GM21786 (cell line): ENCODE data around the gene TNFRSF18.
A peak's percentile ranks its signal among the peaks of the same experiment; 100 is the strongest.

Experiments used
- ATAC-seq: cut with Tn5 transposase; IDR thresholded peaks from one replicate; pipeline ENCODE4 v1.9.1; 2021; ENCODE audit not compliant: unreplicated experiment

Gene TNFRSF18

DNA sequence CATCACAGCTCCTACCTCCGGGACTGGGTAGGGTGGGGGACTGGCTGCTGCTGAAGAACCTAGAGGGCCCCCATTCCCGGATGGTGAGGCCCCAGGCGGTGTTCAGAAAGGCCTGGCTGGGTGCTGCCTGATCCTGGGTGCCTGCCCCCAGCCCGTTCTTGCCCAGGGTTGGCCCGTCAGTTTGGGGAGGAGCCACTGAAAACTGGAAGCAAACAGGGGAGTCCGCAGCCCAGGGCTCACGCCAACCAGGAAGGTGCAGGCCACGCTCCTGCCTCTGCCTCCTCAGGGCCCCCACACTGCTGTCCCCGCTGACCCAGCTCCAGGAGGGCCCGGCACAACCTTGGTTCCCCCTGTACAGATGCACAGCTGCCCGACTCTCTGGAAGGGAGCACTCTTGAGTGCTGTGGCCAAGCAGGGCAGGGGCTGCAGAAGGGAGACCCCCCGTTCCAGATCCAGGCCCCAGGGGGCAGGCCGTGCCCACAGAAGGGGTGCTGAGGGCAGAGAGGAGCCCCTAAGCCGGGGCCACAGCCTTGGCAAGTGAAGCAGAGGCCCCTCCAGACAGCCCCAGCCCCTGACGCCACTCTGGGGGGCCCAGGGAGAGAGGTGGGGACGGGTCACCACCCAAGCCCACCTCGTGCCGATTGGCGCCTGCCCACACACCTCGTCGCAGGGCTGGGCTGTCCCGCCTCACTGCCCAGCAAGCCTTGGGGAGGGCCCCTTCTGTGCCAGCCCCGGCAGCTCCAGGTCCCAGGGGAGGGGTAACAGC, 34.6 kb upstream of the TNFRSF18 start:
- no peak for ATAC-seq

DNA sequence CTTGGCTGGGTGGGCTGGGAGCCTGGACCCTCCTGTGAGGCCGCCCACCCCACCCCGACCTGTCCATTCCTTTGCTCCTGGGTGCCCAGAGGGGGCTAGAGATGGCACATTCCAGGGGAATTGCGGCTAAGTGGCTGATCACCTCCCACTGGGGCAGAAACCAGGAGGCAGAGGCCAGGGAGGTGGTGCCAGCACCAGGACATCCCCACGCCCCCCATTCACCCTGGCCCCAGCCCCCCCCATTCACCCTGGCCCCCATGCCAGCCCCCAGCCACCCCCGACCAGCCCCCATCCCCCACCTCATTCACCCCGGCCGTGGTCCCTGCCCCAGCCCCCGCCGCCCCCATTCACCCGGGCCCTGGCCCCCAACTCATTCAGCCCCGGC, 33.9 kb upstream of the TNFRSF18 start:
- no peak for ATAC-seq

DNA sequence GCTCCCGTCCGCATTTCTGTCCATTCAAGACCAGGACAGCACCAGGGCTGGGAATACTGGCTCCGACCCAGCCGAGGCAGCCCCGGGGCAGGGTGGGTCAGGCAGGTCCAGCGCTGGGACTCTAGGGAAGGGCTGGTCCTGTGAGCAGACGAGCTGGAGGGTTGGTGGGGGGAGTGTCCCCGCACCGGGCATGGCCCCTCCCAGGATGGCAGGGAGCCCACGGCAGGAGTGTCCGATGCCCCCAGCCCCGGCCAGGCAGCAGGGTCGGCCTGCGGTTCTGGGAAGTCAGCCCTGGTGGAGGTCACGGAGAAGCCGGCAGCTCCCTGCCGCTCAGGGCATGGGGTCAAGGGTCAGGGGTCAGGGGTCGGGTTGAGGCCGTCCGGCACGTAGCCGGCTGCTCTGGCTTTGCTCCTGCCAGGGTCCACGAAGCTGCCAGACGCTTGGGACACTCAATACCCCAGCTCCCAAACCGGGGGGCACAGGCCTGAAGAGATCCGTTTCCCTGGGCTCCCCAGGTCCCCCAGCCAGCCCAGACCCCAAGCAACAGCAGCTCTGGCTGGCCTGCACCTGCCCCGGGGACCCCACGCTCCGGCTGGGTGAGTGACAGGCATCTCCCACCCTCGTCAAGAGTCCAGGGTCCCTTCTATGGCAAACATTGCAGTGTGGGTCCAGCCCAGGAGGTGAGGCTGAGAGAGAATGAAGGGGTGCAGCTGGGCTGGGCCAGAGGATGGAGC, 33.4 kb upstream of the TNFRSF18 start:
- no peak for ATAC-seq

DNA sequence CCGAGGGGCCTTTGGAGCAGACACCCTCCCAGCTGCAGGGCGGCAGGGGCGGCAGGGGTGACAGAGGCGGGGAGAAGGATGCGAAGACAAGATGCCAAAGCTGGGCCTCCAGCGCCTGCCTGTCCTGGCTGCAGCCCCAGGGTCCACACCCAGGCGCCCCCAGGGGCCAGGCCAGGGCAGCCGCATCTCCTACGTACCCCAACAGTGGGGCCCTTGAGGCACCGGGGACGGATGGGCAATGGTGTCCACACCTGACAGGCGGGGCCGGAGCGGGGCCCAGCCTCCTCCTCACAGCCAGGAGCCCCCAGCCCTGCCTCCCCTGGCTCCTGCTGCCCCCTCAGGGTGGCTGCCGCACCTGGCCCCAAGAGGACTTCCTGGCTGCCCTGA, 32.8 kb upstream of the TNFRSF18 start:
- no peak for ATAC-seq

DNA sequence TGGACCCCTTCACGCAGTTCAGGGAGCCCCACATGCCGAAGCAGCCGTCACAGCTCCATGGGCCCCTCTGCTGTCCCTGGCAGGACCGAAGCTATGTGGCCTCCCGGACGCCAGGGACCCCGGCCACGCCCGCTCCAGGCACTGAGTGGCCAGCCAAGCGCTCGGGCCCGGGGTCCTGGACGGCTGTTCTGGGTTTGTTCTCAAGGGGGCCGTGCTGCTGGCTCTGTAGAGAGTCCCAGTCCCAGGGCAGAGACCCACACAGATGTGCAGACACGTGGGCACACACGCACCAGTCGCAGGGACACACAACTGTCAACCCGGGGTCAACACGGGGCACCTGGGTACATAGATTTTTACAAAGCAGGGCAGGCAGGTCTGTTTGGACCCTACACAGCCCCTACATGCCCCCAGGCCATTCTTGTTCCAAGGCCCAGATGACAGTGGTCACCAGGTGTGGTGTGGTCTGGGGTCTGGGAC, 32.3 kb upstream of the TNFRSF18 start:
- ATAC-seq: no peak

DNA sequence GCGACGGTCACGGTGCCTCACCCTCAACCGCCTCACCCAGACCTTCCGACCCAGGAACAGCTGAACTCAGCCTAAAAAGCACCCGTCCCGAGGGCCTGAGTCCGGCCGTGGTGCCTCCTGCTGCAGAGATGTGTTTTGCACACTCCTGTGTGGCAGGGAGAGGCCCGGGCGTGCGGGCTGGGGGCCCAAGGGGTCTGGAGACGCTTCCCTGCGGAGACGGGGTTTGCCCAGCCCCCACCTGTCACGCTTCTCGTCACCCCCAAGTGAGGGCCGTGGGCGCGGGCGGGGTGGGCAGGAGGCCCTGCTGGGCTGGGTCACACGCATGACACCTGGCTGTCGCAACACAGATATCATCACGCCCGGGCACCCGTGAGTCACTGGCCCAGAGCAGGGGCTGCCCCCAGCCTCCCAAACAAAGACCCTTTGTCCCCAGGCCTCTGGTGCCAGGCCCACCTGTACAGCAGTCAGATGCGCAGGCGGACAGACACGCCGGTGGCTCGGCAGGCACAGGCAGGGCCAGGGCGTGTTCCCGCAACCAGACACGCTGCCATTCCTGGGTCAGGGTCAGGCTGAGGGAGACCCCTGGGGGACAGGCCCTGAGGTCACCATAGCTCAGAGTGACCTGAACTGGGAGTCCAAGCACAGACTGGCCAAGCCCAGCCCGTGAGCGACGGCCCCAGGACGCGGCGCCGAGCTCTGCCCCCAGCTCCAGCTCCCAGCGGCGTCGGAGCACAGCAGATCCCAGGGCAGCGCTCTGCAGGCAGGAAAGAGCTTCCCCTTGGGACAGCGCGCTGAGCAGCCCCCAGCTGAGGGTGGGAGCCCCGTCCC, 31.7 kb upstream of the TNFRSF18 start:
- ATAC-seq: no peak

DNA sequence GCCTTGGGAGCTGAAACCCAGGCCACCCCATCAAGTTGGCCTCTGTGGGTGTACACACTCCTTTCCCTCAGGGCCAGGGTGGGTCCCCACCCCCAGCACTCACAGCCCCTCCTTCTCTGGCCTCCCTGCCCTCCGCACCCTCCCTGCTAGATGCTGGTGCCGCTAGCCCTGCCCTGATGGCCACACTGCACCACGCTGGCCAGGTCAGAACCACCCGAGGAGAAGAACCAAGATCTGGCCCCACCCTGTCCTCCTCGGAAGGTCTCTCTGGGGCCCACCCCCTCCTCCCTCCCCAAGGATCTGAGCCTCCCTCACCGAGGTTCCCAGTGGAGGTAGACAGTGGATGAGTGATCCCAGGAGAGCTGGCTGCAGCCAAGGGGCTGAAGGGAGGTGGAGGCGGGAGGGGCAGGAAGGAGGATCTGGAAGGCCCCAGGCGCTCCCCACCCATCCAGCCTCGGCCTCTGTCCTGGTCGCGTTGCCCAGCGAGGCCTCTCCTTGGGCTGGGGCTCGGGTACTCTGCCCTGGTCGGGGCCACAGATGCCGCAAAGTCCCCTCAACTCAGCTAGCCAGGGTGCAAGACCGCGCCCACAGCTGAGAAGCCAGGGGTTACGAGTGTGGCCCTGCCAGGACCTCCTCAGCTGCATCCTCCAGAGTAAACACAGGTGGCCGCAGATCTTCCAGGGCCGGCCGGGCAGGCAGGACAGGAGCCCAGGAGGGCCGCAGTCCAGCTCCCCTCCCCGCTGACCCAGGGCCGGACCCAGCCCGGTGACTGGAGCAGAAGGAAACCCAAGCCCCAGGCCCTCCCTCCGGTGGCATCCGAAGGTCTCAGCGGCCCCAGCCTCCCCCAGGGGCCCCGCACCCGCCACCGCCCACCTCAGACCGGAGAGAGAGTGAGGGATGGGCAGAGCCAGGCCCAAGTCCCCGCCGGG, 30.8 kb upstream of the TNFRSF18 start:
- no peak for ATAC-seq

DNA sequence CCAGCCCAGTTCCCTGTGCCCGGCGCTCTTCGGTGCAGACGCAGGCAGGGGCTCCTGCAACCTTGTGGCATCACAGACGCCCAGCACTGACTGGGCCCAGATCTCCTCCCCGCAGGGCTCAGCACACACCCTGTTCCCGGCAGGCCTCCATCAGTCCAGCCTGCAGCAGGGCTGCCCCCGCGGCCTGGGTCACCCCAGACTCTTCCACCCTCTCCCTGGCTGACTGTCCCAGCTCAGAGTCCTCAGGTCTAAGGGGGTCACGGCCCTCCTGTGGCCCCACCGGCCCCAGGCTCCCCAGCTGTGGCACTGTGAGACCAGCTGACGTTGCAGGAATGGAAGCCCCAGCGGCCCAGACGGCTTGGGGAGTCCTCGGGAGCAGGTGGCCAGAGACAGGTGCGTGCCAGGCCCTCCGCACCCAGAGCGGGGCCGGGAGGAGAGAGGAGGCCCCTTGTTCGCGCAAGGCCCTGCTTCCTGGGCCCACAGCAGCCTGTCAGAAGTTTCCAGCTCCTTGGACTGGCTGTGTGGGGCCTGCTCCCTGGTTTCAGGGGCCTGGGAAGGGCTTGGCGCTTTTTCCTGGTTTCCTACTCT, 29.9 kb upstream of the TNFRSF18 start:
- ATAC-seq: no peak

DNA sequence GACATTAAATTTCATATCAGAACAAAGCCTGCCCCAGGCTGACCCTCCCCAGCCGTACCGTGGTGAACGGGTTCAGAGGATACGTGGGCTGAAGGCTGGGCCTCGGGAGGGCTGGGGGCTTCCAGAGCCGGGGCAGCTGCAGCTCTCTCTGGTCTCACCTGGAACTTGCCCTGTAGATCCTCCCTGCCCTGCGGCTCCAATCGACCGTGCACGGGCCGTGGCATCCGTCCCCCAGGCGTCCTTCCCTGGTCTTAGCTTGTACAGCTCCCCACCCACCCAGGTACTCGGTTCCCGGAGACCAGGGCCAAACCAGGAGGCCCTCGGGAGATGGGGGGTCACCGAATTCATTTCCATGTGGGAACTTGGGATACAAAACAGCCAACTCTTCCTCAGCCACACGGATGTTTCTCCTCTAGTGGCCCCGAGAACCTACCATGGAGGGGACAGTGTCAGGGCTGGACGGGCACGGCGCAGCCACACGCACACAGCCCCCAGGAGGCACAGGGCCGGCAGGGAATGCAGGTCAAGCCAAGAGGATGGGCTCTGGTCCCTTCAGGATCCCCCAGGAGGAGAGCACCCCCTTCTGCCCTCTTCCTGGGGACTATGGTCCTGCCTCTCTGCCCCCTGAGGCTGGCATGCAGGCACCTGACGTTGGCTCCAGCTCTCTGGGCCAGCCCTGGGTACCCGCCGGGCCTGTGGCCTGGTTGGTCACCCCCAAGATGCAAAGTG, 28.8 kb upstream of the TNFRSF18 start:
- no peak for ATAC-seq

DNA sequence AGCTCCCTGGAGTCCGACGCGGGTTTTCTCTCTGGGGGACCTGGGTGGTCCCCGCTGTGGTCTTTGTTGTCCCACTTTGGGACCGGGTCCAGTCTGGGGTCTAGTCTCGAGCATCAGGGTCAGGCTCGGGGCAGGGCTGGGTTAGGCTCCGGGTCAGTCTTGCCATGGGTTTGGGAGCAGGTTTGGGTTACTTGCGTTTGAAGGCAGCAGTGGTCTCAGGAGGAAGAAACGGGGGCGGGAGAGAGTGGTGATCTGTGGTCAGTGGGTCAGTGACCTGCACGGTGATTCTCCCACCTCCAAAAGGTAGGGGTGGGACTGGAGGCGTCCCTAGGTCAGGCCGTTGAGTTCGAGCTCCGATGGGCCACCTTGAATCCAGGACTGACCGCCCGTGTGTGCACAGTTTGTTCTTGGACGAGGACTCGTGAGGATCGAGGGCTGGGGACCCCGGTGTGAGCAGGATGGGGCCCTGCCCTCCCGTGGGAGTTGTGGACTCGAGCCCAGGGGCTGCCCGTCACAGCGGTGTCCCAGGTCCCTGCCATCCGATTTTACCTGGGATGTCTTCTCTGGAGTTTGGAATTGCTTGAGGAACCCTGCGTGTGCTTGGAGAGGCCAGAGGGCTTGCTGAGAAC, 27.9 kb upstream of the TNFRSF18 start:
- ATAC-seq: no peak

DNA sequence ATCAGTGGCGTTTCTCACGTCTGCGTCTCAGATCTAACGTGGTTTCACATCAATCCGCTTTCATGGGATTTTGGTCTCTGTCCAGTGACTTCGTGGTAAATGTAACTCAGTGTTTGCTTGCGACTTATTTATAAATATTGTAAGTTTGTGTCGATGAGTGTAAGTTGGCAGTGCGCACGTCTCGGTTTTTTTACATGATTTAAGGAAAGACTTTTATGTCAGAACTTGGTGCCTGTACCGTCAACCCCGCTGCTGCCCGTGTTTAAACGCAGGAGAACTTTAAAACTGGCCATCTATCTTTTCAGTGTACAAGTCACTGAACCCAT, 27.1 kb upstream of the TNFRSF18 start:
- ATAC-seq: no peak

DNA sequence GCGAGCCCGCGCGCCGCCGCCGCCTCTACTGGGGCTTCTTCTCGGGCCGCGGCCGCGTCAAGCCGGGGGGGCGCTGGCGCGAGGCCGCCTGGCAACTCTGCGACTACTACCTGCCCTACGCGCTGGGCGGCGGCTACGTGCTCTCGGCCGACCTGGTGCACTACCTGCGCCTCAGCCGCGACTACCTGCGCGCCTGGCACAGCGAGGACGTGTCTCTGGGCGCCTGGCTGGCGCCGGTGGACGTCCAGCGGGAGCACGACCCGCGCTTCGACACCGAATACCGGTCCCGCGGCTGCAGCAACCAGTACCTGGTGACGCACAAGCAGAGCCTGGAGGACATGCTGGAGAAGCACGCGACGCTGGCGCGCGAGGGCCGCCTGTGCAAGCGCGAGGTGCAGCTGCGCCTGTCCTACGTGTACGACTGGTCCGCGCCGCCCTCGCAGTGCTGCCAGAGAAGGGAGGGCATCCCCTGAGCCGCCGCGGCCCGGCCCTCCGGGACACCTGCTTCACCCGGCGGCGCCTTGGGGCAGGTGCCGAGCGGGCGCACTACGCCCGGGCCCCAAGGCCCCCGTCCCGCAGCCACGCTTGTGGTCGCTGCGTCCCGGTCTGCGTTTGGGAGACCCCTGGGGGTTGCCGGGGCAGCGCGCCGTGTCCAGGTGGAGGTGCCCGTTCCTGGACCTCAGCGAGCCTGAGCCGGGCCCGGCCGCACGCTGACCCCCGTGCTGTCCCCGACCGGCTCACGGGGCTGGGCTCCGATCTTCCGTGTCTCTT, 26.6 kb upstream of the TNFRSF18 start:
- no peak for ATAC-seq

DNA sequence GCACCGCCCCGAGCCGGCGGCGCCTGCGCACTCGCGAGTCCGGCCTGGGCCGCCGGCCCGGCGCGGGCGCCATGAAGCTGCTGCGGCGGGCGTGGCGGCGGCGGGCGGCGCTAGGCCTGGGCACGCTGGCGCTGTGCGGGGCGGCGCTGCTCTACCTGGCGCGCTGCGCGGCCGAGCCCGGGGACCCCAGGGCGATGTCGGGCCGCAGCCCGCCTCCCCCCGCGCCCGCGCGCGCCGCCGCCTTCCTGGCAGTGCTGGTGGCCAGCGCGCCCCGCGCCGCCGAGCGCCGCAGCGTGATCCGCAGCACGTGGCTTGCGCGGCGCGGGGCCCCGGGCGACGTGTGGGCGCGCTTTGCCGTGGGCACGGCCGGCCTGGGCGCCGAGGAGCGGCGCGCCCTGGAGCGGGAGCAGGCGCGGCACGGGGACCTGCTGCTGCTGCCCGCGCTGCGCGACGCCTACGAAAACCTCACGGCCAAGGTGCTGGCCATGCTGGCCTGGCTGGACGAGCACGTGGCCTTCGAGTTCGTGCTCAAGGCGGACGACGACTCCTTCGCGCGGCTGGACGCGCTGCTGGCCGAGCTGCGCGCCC, 25.9 kb upstream of the TNFRSF18 start, which contains the start of gene B3GALT6:
TSS of gene B3GALT6 (plus strand) at position 30 of the 588 bp plus-strand sequence. CDS start at position 72, 42 bp downstream.
- no peak for ATAC-seq

DNA sequence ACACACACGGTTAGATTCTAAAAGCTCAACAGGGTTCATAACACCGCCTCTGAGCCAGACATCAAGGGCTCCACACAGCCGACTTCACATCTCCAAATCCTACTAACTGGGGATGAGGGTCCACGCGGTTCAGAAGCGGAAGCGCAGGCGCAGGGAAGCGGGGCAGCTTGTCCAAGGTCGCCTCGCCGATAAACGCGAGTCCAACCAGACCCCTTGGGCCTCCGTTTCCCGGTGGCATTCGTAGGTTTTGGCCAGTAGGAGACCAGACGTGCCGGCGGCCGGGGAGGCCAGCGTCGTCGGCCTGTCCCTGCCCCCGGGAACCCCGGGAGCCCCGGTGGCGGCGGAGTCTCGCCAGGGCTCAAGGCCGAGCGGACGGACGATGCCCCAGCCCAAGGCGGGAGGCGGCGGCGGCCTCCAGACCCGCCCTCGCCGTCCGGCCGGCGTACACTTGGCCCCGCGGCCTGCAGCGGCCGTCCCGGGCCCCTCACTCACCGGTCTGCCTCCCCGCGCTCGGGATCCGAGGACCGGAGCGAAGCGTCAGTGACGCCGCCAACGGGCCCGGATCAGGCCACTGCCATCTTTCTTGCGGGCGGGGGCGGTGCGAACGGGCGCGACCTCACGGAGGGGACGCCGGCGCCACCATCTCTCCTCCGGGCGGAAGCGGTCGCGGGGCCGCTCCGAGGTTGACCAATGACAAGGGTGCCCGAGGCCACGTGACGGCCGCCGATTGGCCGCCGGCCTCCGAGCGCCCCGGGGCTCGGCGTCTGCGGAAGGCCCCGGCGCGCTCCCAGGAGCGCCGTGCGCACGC, 25.2 kb upstream of the TNFRSF18 start, which contains the start of gene SDF4:
TSS of gene SDF4 (minus strand) at position 602 of the 808 bp plus-strand sequence. CDS start 3,229 bp downstream, outside the sequence.
- ATAC-seq: peak; percentile 97

DNA sequence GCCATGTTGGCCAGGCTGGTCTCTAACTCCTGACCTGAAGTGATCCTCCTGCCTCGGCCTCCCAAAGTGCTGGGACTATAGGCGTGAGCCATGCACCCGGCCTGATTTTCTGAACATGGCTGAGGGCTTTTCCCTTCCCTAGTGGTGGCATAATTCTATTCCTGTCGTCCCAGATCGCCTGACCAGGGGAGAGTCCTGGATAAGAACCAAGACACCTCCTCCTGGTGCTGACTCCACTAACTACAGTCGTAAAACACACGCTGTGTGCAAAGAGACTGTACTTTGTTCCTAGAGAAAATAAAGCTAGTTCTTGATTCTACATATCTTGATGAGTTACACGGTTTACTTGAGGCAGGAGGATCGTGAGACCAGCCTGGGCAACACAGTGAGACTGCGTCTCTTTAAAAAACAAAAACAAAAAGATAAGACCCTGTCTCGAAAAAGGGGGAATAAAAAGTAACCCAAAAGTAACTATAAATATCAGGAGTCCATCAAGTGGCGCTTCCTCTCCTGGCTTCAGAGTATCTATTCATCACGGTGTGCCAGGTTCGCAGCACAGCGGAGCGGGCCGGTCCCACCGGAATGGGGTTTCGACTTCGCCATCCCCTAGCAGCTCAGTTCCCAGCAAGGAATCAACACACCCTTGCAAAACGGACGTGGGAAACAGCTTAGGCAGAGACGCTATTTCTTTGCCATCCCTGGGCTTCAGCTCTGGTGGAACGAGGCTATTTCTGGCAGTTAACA, 24.4 kb upstream of the TNFRSF18 start:
- no peak for ATAC-seq

DNA sequence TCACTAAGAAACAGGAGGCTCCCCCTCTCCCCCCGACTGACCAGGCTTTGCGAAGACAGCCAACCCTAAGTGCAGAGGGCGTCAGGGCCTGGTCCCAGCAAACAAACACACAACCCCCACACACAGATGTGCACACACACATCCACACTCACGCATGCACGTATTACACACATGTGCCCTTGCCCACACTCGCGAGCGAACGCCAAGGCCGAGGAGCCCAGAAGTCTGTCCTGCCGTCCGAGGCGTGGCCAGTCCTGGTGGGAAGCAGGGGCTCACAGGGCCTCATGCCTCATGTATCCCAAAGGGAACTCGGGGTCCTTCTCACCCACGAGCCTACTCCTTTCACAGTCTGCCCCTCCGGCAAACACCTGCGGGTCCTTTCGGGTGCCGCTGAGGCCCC, 23.4 kb upstream of the TNFRSF18 start:
- no peak for ATAC-seq
